Measurements from ENCODE around the gene PTBP1.
"Not testable (repeated sequence)": the region's sequence is repeated elsewhere in the genome, so short reads cannot be mapped to it uniquely, and the experiment has no call there.

The PTBP1 gene

DNA sequence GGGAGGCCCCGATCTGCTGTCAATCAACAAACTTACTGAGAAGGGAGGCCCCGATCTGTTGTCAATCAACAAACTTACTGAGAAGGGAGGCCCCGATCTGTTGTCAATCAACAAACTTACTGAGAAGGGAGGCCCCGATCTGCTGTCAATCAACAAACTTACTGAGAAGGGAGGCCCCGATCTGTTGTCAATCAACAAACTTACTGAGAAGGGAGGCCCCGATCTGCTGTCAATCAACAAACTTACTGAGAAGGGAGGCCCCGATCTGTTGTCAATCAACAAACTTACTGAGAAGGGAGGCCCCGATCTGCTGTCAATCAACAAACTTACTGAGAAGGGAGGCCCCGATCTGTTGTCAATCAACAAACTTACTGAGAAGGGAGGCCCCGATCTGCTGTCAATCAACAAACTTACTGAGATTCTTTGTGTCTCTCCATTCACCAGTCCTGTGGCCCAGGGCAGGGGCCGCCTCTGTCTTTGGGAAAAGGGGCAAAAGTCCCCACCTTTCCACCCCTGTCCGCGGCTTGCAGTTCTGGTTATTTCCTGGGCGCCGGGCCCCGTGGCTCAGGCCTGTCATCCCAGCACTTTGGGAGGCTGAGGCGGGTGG is 56.5 kb downstream of the PTBP1 start:
- not testable (repeated sequence) for DNase-seq (ENCODE audit: low spot score)

- DNase-seq (ENCODE audit: low spot score) = no peak
Measured at GRCh38 chr19:854549-854948, 57.3 kb downstream of the PTBP1 start.

GRCh38 chr19:855142-855541 is 57.9 kb downstream of the PTBP1 start:
- no peak for DNase-seq (ENCODE audit: low spot score)

GRCh38 chr19:855566-856120 is 58.4 kb downstream of the PTBP1 start:
- no peak for DNase-seq (ENCODE audit: low spot score)

GRCh38 chr19:858284-858683 is 61.0 kb downstream of the PTBP1 start:
- no peak for DNase-seq (ENCODE audit: low spot score)

GRCh38 chr19:858868-859843 is 61.9 kb downstream of the PTBP1 start, which contains the start of gene CFD:
CFD (plus strand) TSS chr19:859664; CDS start chr19:859690, 26 bp downstream.
- peak; percentile 30 for DNase-seq (ENCODE audit: low spot score)

DNA sequence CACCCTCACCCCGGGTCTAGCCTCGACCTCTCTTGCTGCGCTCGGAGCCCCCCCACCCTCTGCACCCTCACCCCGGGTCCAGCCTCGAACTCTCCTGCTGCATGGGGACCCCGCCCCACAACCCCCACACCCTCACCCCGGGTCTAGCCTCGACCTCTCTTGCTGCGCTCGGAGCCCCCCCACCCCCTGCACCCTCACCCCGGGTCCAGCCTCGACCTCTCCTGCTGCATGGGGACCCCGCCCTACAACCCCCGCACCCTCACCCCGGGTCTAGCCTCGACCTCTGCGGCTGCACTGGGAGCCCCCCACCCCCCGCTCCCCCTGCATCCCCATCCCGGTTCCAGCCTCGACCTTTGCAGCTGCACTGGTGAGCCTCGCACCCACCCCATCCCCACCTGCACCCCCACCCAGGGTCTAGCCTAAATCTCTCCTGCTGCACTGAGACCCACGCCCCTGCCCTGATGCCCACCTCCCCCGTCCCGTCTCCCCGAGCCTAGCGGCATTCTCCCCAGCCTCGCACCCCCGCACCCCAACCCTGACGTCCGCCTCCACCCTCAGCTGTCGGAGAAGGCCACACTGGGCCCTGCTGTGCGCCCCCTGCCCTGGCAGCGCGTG is 64.0 kb downstream of the PTBP1 start:
- DNase-seq (ENCODE audit: low spot score) = no peak
